ENCODE results near the gene SLC12A5.

DNA sequence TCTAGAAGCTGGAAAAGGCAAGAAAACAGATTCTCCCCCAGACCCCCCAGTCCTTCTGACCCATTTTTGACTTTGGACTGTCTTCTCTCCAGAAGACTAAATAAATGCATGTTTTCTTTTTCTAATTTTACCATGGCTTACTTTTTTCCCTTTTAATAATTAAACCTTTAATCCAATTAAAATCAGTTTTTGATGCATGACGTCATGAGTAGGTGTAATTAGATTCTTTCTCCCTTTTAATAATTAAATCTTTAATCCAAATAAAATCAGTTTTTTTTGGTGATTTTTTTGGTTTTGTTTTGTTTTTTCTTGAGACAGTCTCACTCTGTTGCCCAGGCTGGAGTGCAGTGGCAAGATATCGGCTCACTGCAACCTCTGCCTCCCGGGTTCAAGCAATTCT is 73.9 kb downstream of the SLC12A5 start:
- TF ChIP-seq POLR2A (IDR thresholded peaks at IDR 0.05) (no peak), EP300 (IDR thresholded peaks at IDR 0.05; ENCODE audit: low read depth) (no peak), POLR2AphosphoS5 (IDR thresholded peaks at IDR 0.05) (no peak)
- TF ChIP-seq, protein P1, sequence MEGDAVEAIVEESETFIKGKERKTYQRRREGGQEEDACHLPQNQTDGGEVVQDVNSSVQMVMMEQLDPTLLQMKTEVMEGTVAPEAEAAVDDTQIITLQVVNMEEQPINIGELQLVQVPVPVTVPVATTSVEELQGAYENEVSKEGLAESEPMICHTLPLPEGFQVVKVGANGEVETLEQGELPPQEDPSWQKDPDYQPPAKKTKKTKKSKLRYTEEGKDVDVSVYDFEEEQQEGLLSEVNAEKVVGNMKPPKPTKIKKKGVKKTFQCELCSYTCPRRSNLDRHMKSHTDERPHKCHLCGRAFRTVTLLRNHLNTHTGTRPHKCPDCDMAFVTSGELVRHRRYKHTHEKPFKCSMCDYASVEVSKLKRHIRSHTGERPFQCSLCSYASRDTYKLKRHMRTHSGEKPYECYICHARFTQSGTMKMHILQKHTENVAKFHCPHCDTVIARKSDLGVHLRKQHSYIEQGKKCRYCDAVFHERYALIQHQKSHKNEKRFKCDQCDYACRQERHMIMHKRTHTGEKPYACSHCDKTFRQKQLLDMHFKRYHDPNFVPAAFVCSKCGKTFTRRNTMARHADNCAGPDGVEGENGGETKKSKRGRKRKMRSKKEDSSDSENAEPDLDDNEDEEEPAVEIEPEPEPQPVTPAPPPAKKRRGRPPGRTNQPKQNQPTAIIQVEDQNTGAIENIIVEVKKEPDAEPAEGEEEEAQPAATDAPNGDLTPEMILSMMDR (IDR thresholded peaks at IDR 0.05), result no peak

Measured in transverse colon (tissue), 4 donors.